GM12801 (cell line): ENCODE measurements around the gene FBXO30.

Experiments used
- CTCF ChIP-seq: IDR thresholded peaks from one replicate; pipeline ENCODE4 v1.5.1; 2011; ENCODE audit warnings: control low read depth; ENCODE audit not compliant: insufficient read length; ENCODE audit errors: extremely low read depth

Gene FBXO30

GRCh38 chr6:145814501-145815308 lies at the start of gene FBXO30:
FBXO30 (minus strand) TSS chr6:145814795; CDS start chr6:145806405, 8,390 bp downstream.
- no peak for TF ChIP-seq CTCF

GRCh38 chr6:145863988-145864616 lies 49.5 kb upstream of the FBXO30 start:
- no peak for TF ChIP-seq CTCF

- no peak for TF ChIP-seq CTCF
Measured at GRCh38 chr6:145863366-145863765, 48.8 kb upstream of the FBXO30 start.

- no peak for TF ChIP-seq CTCF
Measured at GRCh38 chr6:145860562-145860961, 46.0 kb upstream of the FBXO30 start.

- no peak for TF ChIP-seq CTCF
Measured at GRCh38 chr6:145850671-145851070, 36.1 kb upstream of the FBXO30 start.

GRCh38 chr6:145848541-145848940 lies 33.9 kb upstream of the FBXO30 start:
- no peak for TF ChIP-seq CTCF

- no peak for TF ChIP-seq CTCF
Measured at GRCh38 chr6:145845557-145845956, 31.0 kb upstream of the FBXO30 start.
